Fibroblast of skin of right biceps (primary cell): ENCODE data around the gene DNER.

Source experiments
- DNase-seq: peaks from one replicate; pipeline ENCODE4 v3.0.0-alpha.2; 2013

Gene DNER

GRCh38 chr2:229669841-229670240 is 44.5 kb downstream of the DNER start:
- DNase-seq = no peak

- no peak for DNase-seq
These were observed 47.5 kb downstream of the DNER start for GRCh38 chr2:229666811-229667210.

- DNase-seq = no peak
These were observed 49.2 kb downstream of the DNER start for GRCh38 chr2:229665158-229665557.

GRCh38 chr2:229661478-229661877 is 52.9 kb downstream of the DNER start:
- DNase-seq = no peak

GRCh38 chr2:229660951-229661350 is 53.4 kb downstream of the DNER start:
- no peak for DNase-seq

- DNase-seq = no peak
These were observed 54.0 kb downstream of the DNER start for GRCh38 chr2:229660391-229660790.

- DNase-seq = no peak
These were observed 56.4 kb downstream of the DNER start for GRCh38 chr2:229658004-229658403.

GRCh38 chr2:229654437-229654836 is 59.9 kb downstream of the DNER start:
- DNase-seq = no peak

GRCh38 chr2:229653531-229653930 is 60.8 kb downstream of the DNER start:
- DNase-seq = no peak

GRCh38 chr2:229652796-229653195 is 61.6 kb downstream of the DNER start:
- DNase-seq = no peak

GRCh38 chr2:229650901-229651300 is 63.5 kb downstream of the DNER start:
- DNase-seq = no peak

GRCh38 chr2:229650059-229650458 is 64.3 kb downstream of the DNER start:
- DNase-seq = no peak

- DNase-seq = no peak
These were observed 68.1 kb downstream of the DNER start for GRCh38 chr2:229646186-229646723.

GRCh38 chr2:229642371-229642770 is 72.0 kb downstream of the DNER start:
- DNase-seq = no peak

GRCh38 chr2:229641676-229642075 is 72.7 kb downstream of the DNER start:
- no peak for DNase-seq

- DNase-seq = no peak
These were observed 73.7 kb downstream of the DNER start for GRCh38 chr2:229640636-229641035.

- no peak for DNase-seq
These were observed 77.8 kb downstream of the DNER start for GRCh38 chr2:229636571-229636970.

- DNase-seq = no peak
These were observed 79.0 kb downstream of the DNER start for GRCh38 chr2:229635371-229635680.

GRCh38 chr2:229634601-229635370 is 79.6 kb downstream of the DNER start:
- DNase-seq = no peak

GRCh38 chr2:229633556-229633955 is 80.8 kb downstream of the DNER start:
- no peak for DNase-seq

- DNase-seq = no peak
These were observed 85.3 kb downstream of the DNER start for GRCh38 chr2:229629039-229629438.

GRCh38 chr2:229627728-229628127 is 86.6 kb downstream of the DNER start:
- DNase-seq = no peak

GRCh38 chr2:229622495-229623355 is 91.6 kb downstream of the DNER start:
- DNase-seq = no peak

- no peak for DNase-seq
These were observed 93.6 kb downstream of the DNER start for GRCh38 chr2:229620759-229621158.
